Hematopoietic multipotent progenitor cell (in vitro differentiated cells): ENCODE data around the gene EGF. TPM values are rescaled to one million over a fixed set of nuclear protein-coding genes. Genes with fewer than 3 reads are reported as not detected.
A peak's percentile ranks its signal among the peaks of the same experiment; 100 is the strongest.
"Not testable (repeated sequence)": the region's sequence is repeated elsewhere in the genome, so short reads cannot be mapped to it uniquely, and the experiment has no call there.

Experiments
- DNase-seq, 3 donors: peaks; one replicate each; pipeline ENCODE4 v3.0.0-alpha.2; 2011 to 2015; ENCODE audit warnings: low read depth in 2 of 3, low spot score in 2 of 3
- small RNA-seq: library from RNA; depleted of rRNA; stranded (forward); fragments of <200 nt; gene quantifications from one replicate; pipeline ENCODE3, GENCODE V24; 2012
- total RNA-seq: library from RNA; depleted of rRNA; stranded (reverse); fragments of >200 nt; gene quantifications from one replicate; pipeline ENCODE4 v1.2.3, GENCODE V29; 2012

Gene EGF
- total RNA-seq, 1 donor = 1.1 TPM

DNA sequence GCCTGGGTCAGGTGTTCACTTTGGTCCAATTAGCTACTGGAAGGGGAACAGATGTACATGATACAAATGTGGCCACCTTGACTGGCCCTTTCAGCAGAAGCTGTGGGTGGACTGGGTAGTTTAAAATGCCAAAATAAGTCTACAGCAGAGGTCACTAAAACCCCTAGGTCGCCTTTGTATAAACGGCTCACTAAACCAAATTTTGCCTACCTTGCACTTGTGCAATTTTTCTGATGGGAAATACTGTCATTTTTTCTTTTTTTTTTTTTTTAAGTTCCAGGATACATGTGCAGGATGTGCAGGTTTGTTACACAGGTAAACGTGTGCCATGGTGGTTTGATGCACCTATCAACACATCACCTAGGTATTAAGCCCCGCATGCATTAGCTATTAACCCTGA is 109.8 kb downstream of the EGF start:
- no peak for DNase-seq

GRCh38 chr4:110025056-110025455 is 112.4 kb downstream of the EGF start:
- no peak for DNase-seq

- no peak for DNase-seq
Observed at GRCh38 chr4:110025718-110026117, 113.0 kb downstream of the EGF start.

GRCh38 chr4:110032603-110033002 is 119.9 kb downstream of the EGF start:
- peak in 2 of 3 donors; percentile 84 to 91 for DNase-seq

DNA sequence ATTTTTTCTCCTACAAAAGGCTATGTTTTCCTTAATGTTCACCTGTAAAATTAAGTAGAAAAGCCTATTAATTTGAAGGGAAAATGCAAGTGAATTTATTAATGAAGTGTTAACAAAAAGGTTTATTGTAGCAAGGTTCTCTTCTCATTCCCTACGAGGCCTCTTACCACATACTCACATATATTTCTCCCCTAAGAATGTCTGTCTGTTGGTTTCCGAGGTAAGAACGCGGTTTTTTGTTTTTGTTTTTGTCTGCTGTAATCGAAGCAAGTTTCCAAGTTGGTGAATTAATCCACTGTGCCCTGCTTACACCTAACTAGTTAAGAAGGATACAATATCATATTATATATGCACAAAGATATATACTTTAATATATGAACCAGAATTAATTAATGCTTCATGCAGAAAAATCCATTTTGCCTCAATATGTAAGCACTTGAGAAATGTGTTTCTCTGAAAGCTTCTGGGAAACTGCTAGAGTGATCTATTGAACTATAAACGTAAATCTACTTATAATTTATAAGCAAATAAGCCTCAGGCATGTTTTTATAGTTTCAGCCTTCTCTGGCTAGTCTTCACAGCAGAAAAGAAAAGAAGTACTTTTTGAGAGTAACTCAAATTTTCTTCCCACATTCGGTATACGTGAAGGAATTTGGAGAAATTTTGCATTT is 120.8 kb downstream of the EGF start:
- peak in 1 of 3 donors; percentile 4 for DNase-seq

DNA sequence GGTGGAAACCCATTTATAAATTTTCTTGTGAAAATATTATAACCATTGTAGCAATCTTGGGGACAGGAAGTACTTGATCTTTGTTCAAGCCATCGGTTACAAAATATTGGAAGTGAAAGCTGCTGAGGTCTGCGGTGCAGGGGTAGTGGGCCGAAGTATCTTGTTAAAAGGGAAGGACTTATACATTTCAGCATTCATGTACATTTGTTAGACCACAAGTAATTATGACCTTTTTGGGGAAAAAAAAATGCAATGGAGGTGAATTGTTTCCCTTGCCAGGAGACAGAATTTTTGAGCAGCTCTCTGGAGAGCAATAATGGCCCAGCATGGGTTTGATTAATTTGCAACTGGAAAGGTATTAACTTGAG is 121.3 kb downstream of the EGF start:
- peak in 2 of 3 donors; percentile 22 to 56 for DNase-seq

DNA sequence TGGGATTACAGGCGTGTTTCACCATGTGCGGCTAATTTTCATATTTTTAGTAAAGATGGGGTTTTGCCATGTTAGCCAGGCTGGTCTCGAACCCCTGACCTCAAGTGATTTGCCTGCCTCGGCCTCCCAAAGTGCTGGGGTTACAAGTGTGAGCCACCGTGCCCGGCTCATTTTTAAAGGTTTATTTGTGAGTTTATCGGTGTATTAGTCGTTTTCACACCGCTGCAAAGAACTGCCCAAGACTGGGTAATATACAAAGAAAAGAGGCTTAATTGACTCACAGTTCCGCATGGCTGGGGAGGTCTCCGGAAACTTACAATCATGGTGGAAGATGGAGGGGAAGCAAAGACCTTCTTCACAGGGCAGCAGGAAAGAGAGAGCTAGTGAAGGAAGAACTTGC is 126.5 kb downstream of the EGF start:
- not testable (repeated sequence) for DNase-seq

DNA sequence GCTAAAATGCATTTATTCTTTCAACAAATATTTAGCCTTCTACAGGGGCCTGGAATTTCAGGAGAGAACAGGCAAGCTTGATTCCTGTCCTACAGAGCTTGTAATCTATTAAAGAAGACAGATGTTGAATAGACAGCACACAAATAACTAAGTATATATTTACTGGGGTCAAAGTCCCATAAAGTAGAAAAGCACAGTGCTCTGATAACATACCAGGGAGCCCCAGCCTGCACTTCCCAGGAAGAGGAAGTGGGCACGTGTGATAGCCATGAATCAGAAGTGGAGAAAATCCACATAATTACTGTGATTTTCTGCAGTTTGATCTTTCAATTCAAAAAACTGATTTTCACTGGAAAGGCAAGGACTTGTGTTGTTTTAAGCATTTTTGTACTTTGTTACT is 129.1 kb downstream of the EGF start:
- DNase-seq = no peak

DNA sequence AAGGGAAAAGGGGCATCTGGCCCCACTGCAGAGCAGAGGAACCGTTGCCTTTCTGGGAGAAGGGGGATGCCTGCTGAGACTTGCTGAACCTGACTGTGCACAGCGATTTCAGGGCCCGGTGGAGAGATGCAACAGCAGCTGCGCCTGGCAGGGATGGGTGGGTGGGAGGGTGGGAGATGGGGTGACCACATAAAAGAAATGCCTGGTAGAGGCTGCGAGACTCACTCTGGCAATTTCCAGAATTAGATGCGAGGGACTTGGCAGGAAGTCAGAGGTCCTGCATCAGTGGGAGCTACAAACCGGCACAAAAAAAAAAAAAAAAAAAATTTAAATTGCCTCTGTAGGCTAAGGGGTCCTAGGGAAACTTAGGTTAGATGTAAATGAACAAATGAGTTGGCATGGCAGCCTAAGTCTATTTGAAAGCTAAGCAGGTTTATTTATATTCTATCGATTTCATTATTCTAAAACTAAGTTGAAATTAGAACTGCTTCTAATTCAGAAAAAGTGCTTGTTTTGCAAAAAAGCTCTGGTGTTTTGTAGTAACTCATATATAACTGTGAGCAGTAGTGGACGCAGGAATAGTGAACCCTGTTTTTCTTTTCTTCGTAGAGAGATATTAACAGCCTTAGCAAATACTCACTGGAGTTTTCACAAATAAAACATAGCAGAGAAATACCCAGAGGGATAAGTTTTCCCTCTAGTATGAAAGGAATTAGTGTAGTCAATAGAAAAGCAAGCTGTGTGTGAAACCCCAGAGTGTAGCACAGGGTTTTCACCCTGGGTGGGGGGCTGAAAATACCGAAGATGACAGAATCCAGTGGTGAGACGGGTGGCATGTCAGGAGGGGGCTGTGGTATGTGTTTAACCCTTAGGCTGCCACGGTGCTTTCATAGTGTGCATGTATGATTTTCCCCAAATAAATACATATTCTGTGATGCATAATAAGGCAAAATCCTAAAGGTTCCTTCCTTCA is 130.1 kb downstream of the EGF start:
- DNase-seq = no peak

GRCh38 chr4:110046588-110047049 is 133.9 kb downstream of the EGF start:
- DNase-seq = no peak

- DNase-seq = peak; percentile 23 to 69 (median 45)
Observed at GRCh38 chr4:110049951-110050925, 137.6 kb downstream of the EGF start.

DNA sequence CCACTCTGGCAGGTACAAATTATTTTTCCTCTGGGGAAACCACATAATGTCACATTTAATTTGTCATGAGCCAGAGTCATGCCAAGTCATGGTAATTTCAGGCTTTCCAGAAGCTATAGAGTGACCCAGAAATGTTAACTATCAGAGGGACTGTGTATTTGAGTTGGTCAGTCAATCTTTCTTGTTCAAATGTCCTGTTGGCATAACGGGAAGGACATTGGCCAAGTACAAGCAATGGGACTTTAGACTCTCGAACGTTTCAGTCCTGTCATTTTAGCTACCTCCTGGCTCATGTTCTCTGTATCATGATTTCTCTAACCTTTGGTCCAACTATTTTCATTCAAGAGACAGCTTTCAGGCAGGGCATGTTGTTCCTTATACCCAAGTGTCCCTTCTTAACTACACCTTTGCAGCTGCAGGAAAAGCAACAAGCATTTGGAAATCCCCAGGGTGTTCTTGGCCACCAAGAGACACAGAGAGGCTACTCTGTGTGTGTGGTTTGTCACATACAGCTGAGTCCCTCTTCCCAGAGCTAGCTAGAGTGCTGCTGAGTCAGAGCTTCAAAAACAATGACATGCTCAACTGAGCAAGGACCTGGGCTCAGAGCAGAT is 142.6 kb downstream of the EGF start:
- peak in 2 of 3 donors; percentile 34 to 49 for DNase-seq

- DNase-seq = no peak
Observed at GRCh38 chr4:110058677-110059076, 146.0 kb downstream of the EGF start.

DNA sequence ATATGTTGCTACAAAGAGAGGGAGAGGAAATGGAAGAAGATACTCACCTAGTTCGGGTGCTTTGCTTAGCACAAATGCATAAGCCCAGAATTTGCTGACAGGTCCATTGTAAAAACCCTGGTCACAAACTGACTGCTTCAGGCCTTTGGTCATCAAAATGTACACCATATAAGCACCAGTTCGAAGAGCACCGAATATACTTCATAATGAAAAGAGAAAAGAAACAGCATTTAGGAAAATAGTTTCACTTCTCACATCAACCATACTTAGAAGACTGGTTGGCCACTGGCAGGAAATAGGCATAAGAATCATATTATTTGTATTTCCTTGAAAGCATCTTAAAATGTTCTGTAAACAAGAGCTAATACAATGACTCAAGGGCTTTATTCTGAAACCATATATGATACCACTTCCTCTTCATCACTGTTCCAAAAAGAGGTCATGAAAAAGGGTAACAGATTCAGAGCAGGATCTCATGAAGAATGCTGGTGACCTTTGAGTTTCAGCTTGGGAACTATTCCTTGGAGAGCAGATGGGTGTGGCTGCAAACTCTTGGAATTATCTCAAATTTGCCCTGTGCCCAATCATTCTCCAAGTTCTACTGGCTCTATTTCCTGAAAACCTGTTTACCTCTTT is 147.0 kb downstream of the EGF start:
- DNase-seq = peak in 1 of 3 donors; percentile 28

DNA sequence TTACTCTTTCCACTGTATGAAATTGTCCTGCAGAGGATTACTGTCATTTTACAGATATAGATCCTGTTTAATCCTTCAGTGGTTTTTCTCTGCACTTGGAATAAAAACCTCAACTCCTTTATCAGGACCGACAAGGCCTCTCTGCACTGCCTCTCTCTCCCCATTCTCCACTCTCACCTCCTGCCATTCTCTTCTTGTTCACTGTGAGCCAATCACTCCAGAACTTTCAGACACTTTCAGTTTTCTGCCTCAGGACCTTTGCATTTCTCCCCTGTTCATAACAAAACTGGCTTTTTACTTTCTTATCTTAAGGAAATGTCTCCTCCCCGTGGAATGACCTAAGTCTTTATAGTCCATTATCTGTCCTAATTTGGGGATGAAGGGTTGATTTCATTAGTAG is 148.4 kb downstream of the EGF start:
- no peak for DNase-seq

Small RNA genes within 50 kb of the gene (small RNA-seq; reads per million reads assigned to genes)
- gene RNU6-35P = 10.2 reads per million, percentile 92 among the genes with 10 or more reads in this experiment

Other genes with a start within 250 kb of the EGF start
- 56.0 TPM for gene CASP6, start 209.4 kb upstream of the EGF start, total RNA-seq
- gene PLA2G12A, start 182.8 kb upstream of the EGF start, total RNA-seq = 9.2 TPM
- 1.6 TPM for gene CFI, start 110.9 kb upstream of the EGF start, total RNA-seq
- 1.6 TPM for gene GAR1, start 97.1 kb upstream of the EGF start, total RNA-seq
- gene RRH, start 84.9 kb upstream of the EGF start, total RNA-seq = not detected
- under 0.01 TPM for gene LRIT3, start 64.8 kb upstream of the EGF start, total RNA-seq